GM12892 (cell line): Measurements from ENCODE around the gene EPHB4.

Experiments
- POLR2A ChIP-seq: IDR thresholded peaks from 2 replicates; pipeline ENCODE4 v1.6.1; 2011; ENCODE audit warnings: low read depth, low read length, control low read depth
- POLR2AphosphoS5 ChIP-seq: IDR thresholded peaks from 2 replicates; pipeline ENCODE4 v1.6.1; 2011; ENCODE audit warnings: low read depth, low read length, control low read depth

DNA sequence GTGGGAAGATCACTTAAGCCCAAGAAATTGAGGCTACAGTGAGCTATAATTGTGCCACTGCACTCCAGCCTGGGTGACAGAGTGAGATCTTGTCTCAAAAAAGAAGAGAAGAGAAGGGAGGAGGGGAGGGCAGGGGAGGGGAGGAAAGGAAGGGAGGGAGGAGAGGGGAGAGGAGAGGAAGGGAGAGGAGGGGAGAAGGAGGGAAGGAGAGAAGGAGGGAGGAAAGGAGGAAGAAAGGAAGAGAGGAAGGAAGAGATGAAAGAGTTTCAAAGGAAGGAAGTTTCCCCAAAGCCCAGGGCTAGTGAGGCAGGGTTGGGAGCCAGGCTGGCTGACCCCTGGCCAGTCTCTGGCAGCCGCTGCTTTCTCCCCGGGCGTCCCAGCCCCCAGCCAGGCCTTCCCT is 32.6 kb downstream of the EPHB4 start:
- TF ChIP-seq POLR2A (no peak), POLR2AphosphoS5 (no peak)
